ENCODE data around the gene PIK3R1. TPM values are rescaled to one million over a fixed set of nuclear protein-coding genes. Genes with fewer than 3 reads are reported as not detected.
A peak's percentile ranks its signal among the peaks of the same experiment; 100 is the strongest.

PIK3R1 gene
- total RNA-seq, 1 experiment from 2014 or later = 11.3 TPM

- no peak overlapping the region for H2BK20ac ChIP-seq (ENCODE audit: low read depth, low read length, poor library complexity, severe bottlenecking)
- H3K23ac ChIP-seq (ENCODE audit: insufficient read length, low read depth, low read length) = no peak overlapping the region
- no peak overlapping the region for H3K27ac Mint-ChIP-seq
- no peak overlapping the region for H3K9ac ChIP-seq (ENCODE audit: extremely low read depth, insufficient read length, low read length)
- no peaks in the 10 kb centered on the region for H4K20me1 ChIP-seq (ENCODE audit: control insufficient read depth, insufficient read depth, insufficient read length)
- H4K5ac ChIP-seq (ENCODE audit: insufficient read length, low read depth, low read length) = no peak overlapping the region
- no peak overlapping the region for H2BK15ac ChIP-seq (ENCODE audit: low read depth, low read length)
- no peak overlapping the region for H3K4ac ChIP-seq (ENCODE audit: low read depth, low read length)
- no peak overlapping the region for H3T11ph ChIP-seq (ENCODE audit: low read length)
- H3K56ac ChIP-seq (ENCODE audit: insufficient read length, low read depth, low read length) = no peak overlapping the region
- peaks cover 1% of the 10 kb centered on the region for H3K9me3 ChIP-seq (ENCODE audit: control insufficient read depth, low read depth, low read length)
- peaks cover 2% of the 10 kb centered on the region; the same call in 1 of the 2 replicates for H3K79me2 ChIP-seq (ENCODE audit: insufficient read depth, low read length)
- H3K36me3 Mint-ChIP-seq (ENCODE audit: insufficient read depth in 1 of 3, low read depth in 3 of 3) = peaks cover 10 to 16% (median 15%) of the 10 kb centered on the region in 3 experiments
- H3K27me3 Mint-ChIP-seq (ENCODE audit: low read depth) = peaks cover 82% of the 10 kb centered on the region
- H3K4me1 ChIP-seq (ENCODE audit: insufficient read depth, low read length) = no peaks in the 10 kb centered on the region; the same call in none of the 2 replicates
- H3K4me2 ChIP-seq (ENCODE audit: insufficient read depth, insufficient read length, low read length) = peak overlapping the region; percentile 86
- peak overlapping the region; percentile 75 to 81 for H3K4me3 Mint-ChIP-seq
- H4K91ac ChIP-seq (ENCODE audit: insufficient read length, low read depth, low read length) = no peak overlapping the region
- no peak overlapping the region for H4K8ac ChIP-seq (replicated peaks; ENCODE audit: insufficient read length, low read depth, low read length)
- no peak overlapping the region for H3K27ac ChIP-seq (ENCODE audit: insufficient read length, low read depth, low read length)
- DNase-seq = no peak
- no peak overlapping the region for H2AK5ac ChIP-seq (ENCODE audit: insufficient read length, low read length)
- no peak overlapping the region for H2BK12ac ChIP-seq (ENCODE audit: insufficient read length, low read depth, low read length)
- TF ChIP-seq CTCF (conservative IDR thresholded peaks at IDR 0.05) = no peak
- H3K9me3 Mint-ChIP-seq = peaks cover 15% of the 10 kb centered on the region in 2 experiments
- no peaks in the 10 kb centered on the region for H3K79me1 ChIP-seq (ENCODE audit: insufficient read depth, low read depth, low read length, poor library complexity, severe bottlenecking)
- peaks cover 11% of the 10 kb centered on the region for H3K23me2 ChIP-seq (ENCODE audit: insufficient read length, low read depth, low read length, poor library complexity, severe bottlenecking)
- H2BK120ac ChIP-seq (ENCODE audit: low read depth, low read length, poor library complexity, severe bottlenecking) = no peak overlapping the region
- H3K14ac ChIP-seq (ENCODE audit: insufficient read depth, low read length) = no peak overlapping the region; the same call in 1 of the 2 replicates
- no peak overlapping the region for H2BK5ac ChIP-seq (ENCODE audit: insufficient read length, low read length)
- peaks cover 26% of the 10 kb centered on the region for H3K27me3 ChIP-seq (ENCODE audit: insufficient read depth, low read length)
- H2AFZ ChIP-seq (ENCODE audit: low read length) = no peak overlapping the region
- no CpG with 5 or more reads among the region's 38 CpGs for WGBS (ENCODE audit: extremely low coverage, insufficient read length, low lambda C conversion rate)
- H3K4me1 Mint-ChIP-seq = peaks cover 21 to 25% of the 10 kb centered on the region in 2 experiments
- no peak overlapping the region for H3K18ac ChIP-seq (ENCODE audit: insufficient read length, low read depth, low read length)
These were observed 315 bp downstream of the PIK3R1 start for GRCh38 chr5:68215898-68216244.

All from H9 (cell line).